ENCODE measurements around the gene AUTS2.

Gene AUTS2

DNA sequence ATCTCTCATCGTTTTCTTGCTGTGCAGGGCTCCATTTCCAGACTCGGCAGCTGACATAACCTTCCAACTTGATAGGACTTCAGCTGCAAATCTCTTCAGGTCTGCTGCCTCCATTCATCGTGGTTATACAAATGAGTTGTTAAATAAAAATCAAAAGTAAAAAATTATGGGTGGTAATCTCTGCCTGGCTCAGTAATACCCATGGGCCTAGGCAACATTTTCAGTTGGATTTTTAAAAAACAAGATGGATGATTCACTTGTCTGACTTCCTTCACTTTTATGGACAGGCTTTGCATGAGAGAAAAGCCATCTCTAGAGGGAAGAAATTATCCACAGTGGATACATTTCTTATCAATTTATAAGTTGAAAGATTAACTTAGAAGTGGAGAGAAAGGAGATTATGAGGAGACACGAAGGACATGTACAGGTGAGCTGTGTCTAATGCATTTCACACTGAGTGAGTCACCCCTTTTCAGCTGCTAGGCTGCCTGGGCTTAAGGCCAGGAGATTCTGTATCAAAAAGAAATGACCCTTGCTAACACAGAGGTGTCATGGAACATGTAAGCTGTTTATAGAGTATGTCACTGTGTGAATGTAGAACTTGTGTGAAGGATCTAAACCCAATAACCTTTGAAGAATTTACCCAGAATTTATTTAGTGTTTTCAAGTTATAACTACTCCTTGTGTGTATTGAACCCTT lies 495.1 kb downstream of the AUTS2 start:
- DNase-seq (ENCODE audit: extremely low read depth in 1 of 2, low read depth in 1 of 2), result no peak

DNA sequence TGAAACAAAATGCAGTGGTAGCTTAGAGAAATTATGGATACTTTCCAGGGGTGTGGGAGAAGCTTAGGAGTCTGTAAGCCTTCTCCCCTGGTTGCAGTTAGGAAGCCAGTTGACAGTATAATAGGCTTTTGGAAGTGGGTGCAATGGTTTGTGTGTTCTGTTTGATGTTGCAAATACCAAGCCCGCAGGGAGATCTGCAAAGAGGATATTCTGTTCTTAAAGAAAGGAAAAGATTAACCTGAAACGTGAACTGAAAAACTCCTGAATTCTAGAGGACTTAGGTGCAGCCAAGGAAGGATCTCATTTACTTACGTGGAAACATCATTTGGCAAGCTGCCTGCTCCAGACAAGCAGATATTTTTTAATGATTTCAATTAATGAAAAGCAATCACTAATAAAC lies 496.6 kb downstream of the AUTS2 start:
- no peak for DNase-seq (ENCODE audit: extremely low read depth in 1 of 2, low read depth in 1 of 2)

DNA sequence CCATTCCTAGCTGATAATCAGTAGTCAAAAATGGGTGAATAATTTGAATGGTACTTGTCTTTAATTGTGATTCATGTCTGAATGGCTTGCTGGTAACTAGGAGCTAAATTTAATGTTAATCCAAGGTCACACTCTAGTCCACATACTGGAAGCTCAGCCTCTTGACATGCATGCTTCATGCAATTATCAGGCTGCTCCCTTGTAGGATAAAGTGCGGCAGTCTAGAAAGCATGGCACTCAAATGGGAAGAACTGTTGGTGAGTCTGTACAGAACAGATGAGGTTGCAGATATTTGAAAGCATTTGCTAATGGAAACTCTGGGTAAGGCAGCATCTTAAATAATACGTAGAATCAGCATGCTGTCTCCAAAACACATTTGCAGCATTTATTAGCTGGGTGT lies 499.4 kb downstream of the AUTS2 start:
- no peak for DNase-seq (ENCODE audit: extremely low read depth in 1 of 2, low read depth in 1 of 2)

DNA sequence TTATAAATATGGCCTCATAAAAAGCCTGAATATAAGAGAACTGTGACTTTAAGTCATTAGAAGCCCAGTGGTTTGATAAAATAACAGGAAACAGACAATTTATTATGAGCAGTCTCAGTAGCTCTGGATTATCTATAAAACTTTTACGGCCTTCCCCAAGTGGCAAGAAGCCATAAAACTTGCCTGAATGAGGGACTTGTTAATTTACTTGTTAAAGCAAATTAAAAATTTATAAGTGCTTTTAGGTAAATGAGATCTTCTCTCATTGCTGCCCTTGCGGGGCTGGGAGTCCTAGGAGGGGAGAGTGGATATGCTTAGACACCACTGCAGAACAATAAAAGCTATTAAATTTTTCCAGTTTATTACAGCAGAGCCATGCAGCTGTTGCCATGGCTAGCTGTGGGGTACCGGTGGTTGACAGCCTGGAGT lies 499.9 kb downstream of the AUTS2 start:
- no peak for DNase-seq (ENCODE audit: extremely low read depth in 1 of 2, low read depth in 1 of 2)

DNA sequence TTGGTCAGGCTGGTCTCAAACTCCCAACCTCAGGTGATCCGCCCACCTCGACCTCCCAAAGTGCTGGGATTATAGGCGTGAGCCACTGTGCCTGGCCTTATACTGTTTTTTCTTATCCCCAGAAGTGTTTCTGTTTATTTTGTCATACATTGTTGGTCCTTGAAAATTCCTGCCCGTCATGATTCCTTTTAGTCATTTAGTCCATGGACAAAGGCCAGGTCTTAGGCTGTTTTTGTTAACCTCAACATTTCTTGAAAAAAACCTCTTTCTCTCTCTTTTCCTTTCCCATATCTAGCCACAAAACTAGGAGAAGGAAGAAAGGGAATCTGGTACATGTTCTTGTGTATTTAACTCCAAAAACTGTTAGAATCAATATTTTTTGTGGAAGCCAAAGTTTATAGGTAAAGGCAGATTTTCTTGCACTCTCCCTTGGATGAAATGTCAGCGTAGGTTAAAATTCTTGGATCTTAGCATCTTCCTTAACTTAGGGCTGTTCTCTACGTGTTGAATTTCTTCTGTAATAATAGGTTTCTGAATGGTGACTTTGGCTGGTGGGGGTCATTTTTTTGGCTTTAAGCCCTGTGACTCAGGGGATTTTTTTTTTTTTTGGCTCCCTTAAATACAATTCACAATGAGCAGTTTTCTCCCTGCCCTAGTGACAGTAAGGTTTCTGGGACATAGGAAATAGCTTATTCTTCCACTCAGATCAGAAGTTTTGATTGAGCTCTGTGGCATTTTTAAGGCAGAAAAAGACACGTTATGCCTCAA lies 500.8 kb downstream of the AUTS2 start:
- no peak for DNase-seq (ENCODE audit: extremely low read depth in 1 of 2, low read depth in 1 of 2)

DNA sequence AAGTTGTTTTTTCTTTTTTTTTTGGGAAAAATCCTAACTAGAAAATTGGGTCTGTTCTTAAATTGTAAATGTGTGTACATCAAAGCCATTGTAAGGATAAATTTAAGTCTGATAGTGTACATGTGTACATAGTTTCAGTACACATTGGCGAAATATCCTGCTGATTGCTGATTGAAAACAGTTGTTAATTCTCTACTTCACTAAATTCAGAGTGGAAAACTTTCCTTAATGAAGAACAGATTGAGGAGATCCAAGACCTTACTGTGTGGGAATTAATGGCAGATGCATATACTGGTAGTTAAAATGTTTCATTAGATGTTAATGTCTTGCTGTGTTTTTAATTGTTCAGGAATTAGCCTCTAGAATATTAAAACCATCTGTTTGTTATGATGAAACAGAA lies 506.0 kb downstream of the AUTS2 start:
- DNase-seq (ENCODE audit: extremely low read depth in 1 of 2, low read depth in 1 of 2), result no peak

DNA sequence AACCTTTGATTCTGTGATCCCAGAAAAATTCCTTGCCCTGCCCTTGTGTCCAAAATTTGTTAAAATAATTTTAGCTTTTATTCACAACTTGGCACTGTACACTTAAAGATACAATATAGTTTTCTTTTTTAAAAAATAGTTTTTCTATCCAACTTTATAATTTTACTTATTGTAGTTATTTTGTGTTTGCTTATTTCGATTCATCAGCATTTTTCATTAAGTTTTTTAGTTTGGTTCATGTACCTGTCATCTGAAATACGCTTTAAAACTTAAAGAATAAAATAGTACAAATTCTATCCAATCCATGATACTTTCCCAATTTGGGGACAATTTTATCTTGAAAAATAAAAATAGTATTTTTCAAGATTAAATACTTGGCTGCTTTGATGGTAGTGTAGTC lies 514.8 kb downstream of the AUTS2 start:
- no peak for DNase-seq (ENCODE audit: extremely low read depth in 1 of 2, low read depth in 1 of 2)

DNA sequence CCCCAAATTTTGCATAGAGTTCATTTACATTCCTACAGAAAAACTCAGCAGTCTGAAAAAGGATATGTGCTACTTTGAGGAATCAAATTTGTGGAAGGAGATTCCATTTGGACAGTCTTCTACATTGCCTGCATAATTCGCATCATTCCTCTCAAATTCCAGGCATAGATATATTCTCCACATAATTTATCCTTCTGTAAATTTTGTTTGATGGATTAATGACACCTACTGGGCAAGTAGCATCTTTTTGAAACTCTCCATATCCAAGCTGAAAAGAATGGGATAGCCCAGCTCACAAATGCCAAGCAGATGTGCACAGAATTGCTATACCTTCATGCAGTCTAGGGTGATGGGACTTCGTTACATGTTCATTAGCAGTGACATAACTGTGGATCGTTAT lies 515.3 kb downstream of the AUTS2 start:
- DNase-seq (ENCODE audit: extremely low read depth in 1 of 2, low read depth in 1 of 2), result no peak

DNA sequence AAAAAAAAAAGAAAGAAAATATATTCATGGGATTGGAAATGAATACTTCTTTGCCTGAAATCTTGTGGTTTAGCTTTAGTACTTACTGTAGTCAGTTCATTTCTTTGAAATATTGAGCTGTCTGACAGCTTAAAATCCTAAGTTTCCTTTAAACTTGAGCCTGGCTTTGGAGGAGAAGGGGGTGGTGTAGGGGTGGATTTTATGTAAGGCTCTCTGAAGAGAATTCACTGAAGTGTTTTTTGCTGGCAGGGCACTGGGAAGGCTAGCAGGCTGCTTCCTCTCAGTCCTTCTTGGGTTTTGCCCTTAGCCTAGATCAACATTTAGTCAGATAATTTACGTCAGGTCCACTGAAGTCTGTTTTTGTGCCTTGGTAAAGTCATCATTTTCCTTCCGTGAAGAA lies 516.5 kb downstream of the AUTS2 start:
- DNase-seq (ENCODE audit: extremely low read depth in 1 of 2, low read depth in 1 of 2), result no peak

DNA sequence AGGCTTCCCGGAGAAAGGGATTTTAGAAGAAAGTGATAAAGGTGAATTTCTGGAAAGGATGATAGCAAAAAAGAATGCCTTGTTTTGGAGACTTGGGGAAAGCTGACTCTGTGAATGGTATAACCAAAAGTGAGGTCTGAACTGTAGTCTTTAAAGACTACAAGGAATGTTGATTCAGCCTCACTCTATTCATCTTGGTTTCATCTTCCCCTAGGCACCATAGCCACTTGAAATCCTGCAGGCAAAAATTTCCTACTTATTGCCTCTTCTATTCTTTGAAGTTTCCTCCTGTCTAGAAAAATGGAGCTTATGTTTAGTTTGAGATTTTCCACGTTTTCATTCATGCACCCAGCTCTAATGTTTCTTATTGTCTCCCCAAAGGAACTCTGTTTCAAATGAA lies 518.0 kb downstream of the AUTS2 start:
- DNase-seq (ENCODE audit: extremely low read depth in 1 of 2, low read depth in 1 of 2), result no peak

DNA sequence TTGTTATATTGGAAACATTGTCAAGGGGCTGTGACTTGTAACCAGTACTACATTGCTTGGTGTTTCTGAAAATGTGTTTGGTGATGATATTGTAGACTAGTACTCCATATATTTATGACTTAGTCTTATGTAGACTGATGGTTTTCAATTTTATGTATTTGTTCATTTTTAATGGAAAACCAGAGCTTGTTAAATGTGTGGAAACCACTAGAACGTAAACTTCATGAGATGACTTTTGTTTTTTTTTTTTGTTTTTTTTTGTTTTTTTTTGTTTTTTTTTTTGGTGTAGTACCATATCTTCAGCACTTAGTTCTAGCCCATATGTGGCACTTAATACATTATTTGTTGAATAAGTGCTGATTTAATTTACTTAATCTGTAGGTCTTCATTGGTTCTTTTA lies 518.6 kb downstream of the AUTS2 start:
- no peak for DNase-seq (ENCODE audit: extremely low read depth in 1 of 2, low read depth in 1 of 2)

DNA sequence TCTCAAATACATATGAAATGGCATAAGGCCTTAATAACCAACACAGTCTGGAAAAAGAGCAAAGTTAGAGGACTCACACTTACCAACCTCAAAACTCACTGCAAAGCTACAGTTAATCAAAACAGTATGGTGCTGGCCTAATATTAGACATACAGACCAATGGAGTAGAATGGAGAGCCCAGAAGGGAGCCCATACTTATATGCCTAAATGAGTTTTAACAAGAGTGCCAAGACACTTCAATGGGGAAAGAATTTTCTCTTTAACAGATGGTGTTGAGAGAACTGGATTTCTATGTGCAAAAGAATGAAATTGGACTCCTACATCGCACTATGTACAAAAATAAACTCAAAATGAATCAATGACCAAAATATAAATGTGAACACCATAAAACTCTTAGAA lies 522.6 kb downstream of the AUTS2 start:
- DNase-seq (ENCODE audit: extremely low read depth in 1 of 2, low read depth in 1 of 2), result no peak

DNA sequence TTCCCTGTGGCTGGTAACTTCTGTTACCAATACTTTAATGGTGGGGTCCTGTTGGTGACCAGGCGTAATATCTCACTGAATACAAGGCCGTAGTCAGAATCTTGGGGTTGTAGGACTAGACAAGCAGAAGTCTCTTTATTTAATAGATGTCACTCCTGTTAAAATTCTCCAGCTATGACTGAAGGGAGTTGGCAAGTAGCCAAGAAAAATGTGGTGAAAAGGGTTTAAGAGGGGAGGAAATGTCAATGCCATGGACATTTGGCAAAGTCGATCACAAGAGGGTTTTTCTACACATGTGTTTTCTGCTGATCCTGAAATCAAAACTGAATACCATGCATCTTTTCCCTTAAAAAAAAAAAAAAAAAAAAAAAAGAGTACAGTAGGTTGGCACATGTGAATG lies 533.5 kb downstream of the AUTS2 start:
- DNase-seq (ENCODE audit: extremely low read depth in 1 of 2, low read depth in 1 of 2), result no peak

DNA sequence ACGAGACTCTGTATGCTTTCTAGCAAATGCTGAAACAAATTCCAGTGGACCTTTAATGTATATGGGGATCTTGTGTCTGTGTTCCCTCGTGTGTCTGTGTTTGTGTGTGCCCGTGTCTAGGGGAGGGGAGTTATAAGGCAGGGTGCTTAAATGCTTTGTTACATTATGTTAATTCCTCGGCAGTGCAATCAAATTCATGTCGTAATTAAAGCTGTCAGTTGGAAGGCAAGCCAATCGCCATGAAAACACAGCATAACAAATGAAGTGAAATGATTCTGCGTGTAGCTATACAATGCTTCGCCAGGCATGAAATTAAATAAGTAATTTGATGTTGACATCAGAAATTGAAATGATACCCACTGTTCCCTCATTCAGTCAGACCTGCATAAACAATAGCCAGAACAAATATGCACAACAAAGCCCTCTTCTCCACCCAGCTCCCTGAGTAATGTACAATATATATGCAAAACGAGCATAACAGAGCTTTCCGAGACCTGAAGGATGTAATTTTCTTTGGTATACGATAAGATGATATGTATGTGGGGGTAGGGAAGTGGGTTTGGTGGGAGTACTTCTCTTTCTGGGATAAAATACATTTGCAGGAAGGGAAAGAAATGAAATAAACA lies 534.1 kb downstream of the AUTS2 start:
- no peak for DNase-seq (ENCODE audit: extremely low read depth in 1 of 2, low read depth in 1 of 2)

DNA sequence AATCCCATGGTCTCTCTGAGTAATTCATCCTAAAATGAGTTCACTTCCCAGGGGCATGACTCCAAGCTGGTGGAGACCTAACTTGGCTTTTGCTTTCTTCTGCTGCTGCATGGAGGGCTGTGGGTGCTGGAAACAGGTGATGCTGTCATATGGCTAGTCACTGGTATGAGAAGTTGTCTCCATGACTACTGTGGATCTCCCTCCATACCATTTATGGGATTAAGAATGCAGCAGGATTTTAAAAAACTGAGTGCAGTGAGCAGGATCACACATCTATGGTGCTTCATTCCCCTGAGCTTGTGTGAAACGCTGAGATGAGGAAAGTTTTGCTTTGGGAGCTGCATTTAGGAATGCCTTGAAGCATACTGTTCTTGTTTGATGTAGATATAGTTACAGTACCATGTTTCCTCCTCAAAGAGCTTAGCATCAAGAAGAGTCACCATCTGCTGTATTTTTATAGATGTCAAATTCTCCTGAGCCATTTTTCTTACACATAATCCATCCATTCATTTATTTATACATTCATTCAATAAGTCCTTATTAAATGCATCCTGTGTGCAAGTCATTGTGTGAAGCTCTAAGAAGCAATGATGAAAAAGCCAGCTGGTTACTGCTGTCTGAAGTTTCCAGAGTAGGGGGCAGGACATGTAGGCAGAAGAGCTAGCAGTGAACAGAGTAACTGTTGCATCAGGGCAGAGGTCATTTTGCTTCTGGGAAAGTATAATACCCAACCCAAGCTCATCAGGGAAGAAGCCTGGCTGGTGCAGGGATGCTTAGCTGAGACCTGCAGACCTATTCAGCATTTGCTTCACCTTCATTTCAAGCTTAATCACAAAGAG lies 534.8 kb downstream of the AUTS2 start:
- DNase-seq (ENCODE audit: extremely low read depth in 1 of 2, low read depth in 1 of 2), result no peak

DNA sequence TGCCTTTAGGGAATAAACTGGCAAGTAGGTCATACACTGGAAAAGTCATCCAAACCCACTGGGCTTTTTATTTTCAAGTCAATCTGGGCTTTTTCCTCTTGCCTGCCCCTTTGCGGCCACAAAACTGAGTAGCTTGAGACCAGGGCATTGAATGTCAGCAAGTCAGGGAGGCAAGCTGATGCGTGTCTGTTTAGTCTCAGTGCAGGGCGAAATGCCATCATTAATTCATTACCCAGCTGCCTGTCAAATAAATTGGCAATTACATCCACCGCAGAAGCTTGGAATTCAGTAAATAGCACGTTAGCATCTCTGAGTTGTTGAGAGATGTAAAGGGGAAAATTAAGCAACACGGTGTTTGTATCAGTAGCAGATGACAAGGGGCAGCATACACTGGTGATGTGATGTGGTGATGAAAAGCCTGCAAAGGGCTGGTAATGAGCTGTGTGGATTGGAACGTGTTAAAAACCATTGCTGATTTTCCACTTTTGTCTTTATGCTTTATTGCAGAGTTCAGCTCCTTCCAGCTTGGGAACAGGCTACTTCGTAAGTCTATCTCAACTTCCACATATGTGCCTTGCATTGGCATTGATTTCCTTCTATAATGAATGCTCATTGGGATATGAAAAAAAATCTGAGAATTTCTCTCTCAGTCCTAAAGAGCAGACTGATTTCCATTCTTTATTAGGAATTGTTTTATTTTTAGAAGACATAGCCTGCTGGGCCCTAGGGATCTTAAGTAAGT lies 535.9 kb downstream of the AUTS2 start:
- DNase-seq (ENCODE audit: extremely low read depth in 1 of 2, low read depth in 1 of 2), result no peak

DNA sequence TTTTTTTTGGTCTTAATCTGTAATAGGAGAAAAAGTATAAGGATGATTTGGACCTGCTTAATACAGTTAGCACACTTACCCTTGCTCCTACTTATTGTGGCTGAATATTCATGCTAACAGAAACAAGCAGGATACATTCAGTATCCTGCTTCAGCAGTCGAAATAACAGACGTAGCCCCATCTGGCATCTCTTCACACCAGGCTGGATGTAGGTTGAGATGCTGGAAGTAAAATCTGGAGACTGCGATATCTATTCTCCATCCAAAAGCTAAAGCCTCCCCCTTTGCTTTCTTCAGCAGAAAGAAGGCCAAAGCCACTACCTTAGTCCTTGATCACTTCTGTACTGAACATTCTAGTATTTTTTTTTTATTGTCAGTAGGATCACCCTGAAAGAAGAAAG lies 537.4 kb downstream of the AUTS2 start:
- DNase-seq (ENCODE audit: extremely low read depth in 1 of 2, low read depth in 1 of 2), result no peak

DNA sequence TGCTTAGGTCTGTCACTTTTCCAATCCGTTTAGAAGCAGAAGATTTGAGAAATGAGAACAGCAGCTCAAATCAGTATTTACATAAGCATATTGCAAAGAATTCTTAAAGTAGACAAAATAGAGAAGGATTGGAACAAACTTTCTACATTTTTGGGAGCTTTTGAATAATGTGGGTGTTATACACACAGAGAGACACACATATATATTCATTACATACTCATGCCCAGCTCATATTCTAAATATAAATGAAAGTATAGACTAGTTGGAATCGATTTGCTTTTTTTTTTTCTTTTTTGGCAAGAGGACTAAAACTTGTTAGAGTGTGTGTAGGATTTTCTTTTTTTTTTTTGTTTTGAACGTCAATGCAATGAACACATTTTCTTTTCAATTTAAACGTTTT lies 538.9 kb downstream of the AUTS2 start:
- no peak for DNase-seq (ENCODE audit: extremely low read depth in 1 of 2, low read depth in 1 of 2)

DNA sequence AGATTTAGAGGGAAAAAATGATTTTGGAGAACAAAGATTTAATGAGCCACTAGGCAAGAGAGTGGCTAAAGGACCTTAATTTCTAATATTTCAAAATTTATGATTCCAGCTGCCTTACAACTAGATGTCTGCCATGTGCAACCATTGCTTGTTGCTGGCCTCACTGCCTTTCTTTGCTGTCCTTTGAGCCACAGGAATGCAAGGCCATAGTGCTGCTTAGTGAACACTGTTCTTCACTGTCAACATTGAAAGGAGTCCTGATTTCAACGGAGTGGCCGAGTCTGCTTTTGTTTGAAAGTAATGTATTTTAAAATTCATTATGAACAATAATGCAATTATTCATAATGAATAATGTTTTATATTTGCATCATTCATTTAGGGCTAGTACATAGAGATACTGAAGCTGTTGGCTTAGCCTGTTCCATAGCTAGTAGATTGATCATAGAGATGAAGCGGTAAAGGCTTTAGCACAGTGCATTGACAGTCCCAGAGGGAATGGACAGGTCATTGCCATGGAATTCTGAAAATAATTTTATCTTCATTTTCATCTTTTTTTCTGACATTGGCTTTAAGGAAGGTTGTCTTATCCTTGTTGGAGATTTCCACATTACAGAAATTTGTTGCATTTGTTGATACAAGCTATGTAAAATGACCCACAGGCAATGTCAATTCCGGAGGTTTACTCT lies 544.1 kb downstream of the AUTS2 start:
- DNase-seq (ENCODE audit: extremely low read depth in 1 of 2, low read depth in 1 of 2), result no peak

Data from stimulated activated CD8-positive, alpha-beta memory T cell treated with anti-CD3 and anti-CD28 coated beads, Interleukin-7, amount 100 ng/mL, for 48 hours (primary cell).